ENCODE data around the gene AOPEP.

GRCh38 chr9:94826644-94827410 lies 100.3 kb downstream of the AOPEP start:
- TF ChIP-seq CTCF (IDR thresholded peaks at IDR 0.05; ENCODE audit: low read length) (no peak), EZH2 (optimal IDR thresholded peaks at IDR 0.05; ENCODE audit: low read depth, low read length) (no peak), EZH2phosphoT487 (IDR thresholded peaks at IDR 0.05; ENCODE audit: low read length) (no peak)

All from MM.1S (cell line).